Large intestine (tissue), 3 donors: ENCODE data around the gene METAP2. TPM values are rescaled to one million over a fixed set of nuclear protein-coding genes. Genes with fewer than 3 reads are reported as not detected.
"Not testable (repeated sequence)": the region's sequence is repeated elsewhere in the genome, so short reads cannot be mapped to it uniquely, and the experiment has no call there.

ENCODE experiments used
- DNase-seq, 2 donors: peaks; one replicate each; pipeline versions ENCODE4 v3.0.0 to v3.0.0-alpha.2; 2013
- H3K27ac ChIP-seq: one replicate; pipeline ENCODE4 v1.5.1; 2013; ENCODE audit warnings: low read length
- H3K27me3 ChIP-seq: 2 replicates; pipeline ENCODE4 v1.6.1; 2013; ENCODE audit warnings: low read length; ENCODE audit not compliant: control insufficient read depth, insufficient read depth
- H3K36me3 ChIP-seq: 2 replicates; pipeline ENCODE4 v1.6.1; 2013; ENCODE audit warnings: low read length; ENCODE audit not compliant: control insufficient read depth, insufficient read depth
- H3K4me1 ChIP-seq: one replicate; pipeline ENCODE4 v1.6.1; 2013; ENCODE audit warnings: low read length; ENCODE audit not compliant: control insufficient read depth, insufficient read depth
- H3K4me3 ChIP-seq: one replicate; pipeline ENCODE4 v1.5.1; 2013; ENCODE audit warnings: low read length
- H3K9me3 ChIP-seq: one replicate; pipeline ENCODE4 v1.6.1; 2013; ENCODE audit warnings: mild to moderate bottlenecking, low read depth, low read length, moderate library complexity; ENCODE audit not compliant: control insufficient read depth
- WGBS: methylation state at CpG from one replicate; pipeline ENCODE4 v1.1.5; 2013; ENCODE audit warnings: low lambda C conversion rate; ENCODE audit not compliant: insufficient coverage; 5-methylcytosine and 5-hydroxymethylcytosine counted together
- polyA plus RNA-seq: library from polyadenylated mRNA; unstranded; fragments of 120-200 nt; gene quantifications from one replicate; pipeline ENCODE4 v1.2.1, GENCODE V29; 2013

Gene METAP2
- polyA plus RNA-seq, 1 donor: 88.1 TPM

GRCh38 chr12:95460105-95460504 lies 13.8 kb upstream of the METAP2 start:
- Histone ChIP-seq H3K27me3 (no peaks in the 10 kb centered on the region), H3K27ac (no peak overlapping the region), H3K4me1 (no peaks in the 10 kb centered on the region), H3K9me3 (peaks cover 9% of the 10 kb centered on the region), H3K4me3 (no peak overlapping the region), H3K36me3 (no peaks in the 10 kb centered on the region)
- WGBS: no CpG with 5 or more reads among the region's 1 CpG
- DNase-seq: no peak

- WGBS: no CpG with 5 or more reads among the region's 1 CpG
- no peak for DNase-seq
- Histone ChIP-seq H3K27me3 (no peaks in the 10 kb centered on the region), H3K4me1 (no peaks in the 10 kb centered on the region), H3K9me3 (peaks cover 9% of the 10 kb centered on the region), H3K4me3 (no peak overlapping the region), H3K27ac (no peak overlapping the region), H3K36me3 (no peaks in the 10 kb centered on the region)
These were observed 13.1 kb upstream of the METAP2 start for GRCh38 chr12:95460896-95461295.

- H3K27ac ChIP-seq: no peak overlapping the region
- WGBS: 58% methylated on average over 4 of the region's 4 CpGs
- H3K9me3 ChIP-seq: peaks cover 9% of the 10 kb centered on the region
- DNase-seq: no peak
- no peaks in the 10 kb centered on the region for H3K27me3 ChIP-seq
- H3K36me3 ChIP-seq: no peaks in the 10 kb centered on the region
- no peaks in the 10 kb centered on the region for H3K4me1 ChIP-seq
- H3K4me3 ChIP-seq: no peak overlapping the region
These were observed 11.9 kb upstream of the METAP2 start for GRCh38 chr12:95462081-95462480.

- peaks cover 8% of the 10 kb centered on the region for H3K9me3 ChIP-seq
- no CpG with 5 or more reads among the region's 2 CpGs for WGBS
- H3K27me3 ChIP-seq: no peaks in the 10 kb centered on the region
- DNase-seq: no peak
- H3K4me1 ChIP-seq: no peaks in the 10 kb centered on the region
- H3K4me3 ChIP-seq: no peak overlapping the region
- H3K27ac ChIP-seq: no peak overlapping the region
- no peaks in the 10 kb centered on the region for H3K36me3 ChIP-seq
These were observed 11.4 kb upstream of the METAP2 start for GRCh38 chr12:95462551-95462950.

GRCh38 chr12:95463050-95463449 lies 10.9 kb upstream of the METAP2 start:
- Histone ChIP-seq H3K27ac (no peak overlapping the region), H3K4me3 (no peak overlapping the region), H3K9me3 (peaks cover 3% of the 10 kb centered on the region), H3K4me1 (no peaks in the 10 kb centered on the region), H3K27me3 (no peaks in the 10 kb centered on the region), H3K36me3 (no peaks in the 10 kb centered on the region)
- WGBS: 67% methylated on average over 2 of the region's 4 CpGs
- DNase-seq: no peak

- 100% methylated on average over 1 of the region's 4 CpGs for WGBS
- not testable (repeated sequence) for H3K36me3 ChIP-seq, H3K27me3 ChIP-seq, H3K4me3 ChIP-seq, H3K4me1 ChIP-seq, H3K27ac ChIP-seq, DNase-seq, H3K9me3 ChIP-seq
These were observed 10.2 kb upstream of the METAP2 start for GRCh38 chr12:95463776-95464175.

GRCh38 chr12:95465275-95465674 lies 8.7 kb upstream of the METAP2 start:
- H3K9me3 ChIP-seq: no peaks in the 10 kb centered on the region
- H3K36me3 ChIP-seq: no peaks in the 10 kb centered on the region
- no peak overlapping the region for H3K4me3 ChIP-seq
- H3K4me1 ChIP-seq: no peaks in the 10 kb centered on the region
- no peak overlapping the region for H3K27ac ChIP-seq
- no peaks in the 10 kb centered on the region for H3K27me3 ChIP-seq
- no CpG with 5 or more reads among the region's 2 CpGs for WGBS
- no peak for DNase-seq

- Histone ChIP-seq H3K27ac (no peak overlapping the region), H3K27me3 (no peaks in the 10 kb centered on the region), H3K9me3 (no peaks in the 10 kb centered on the region), H3K36me3 (no peaks in the 10 kb centered on the region), H3K4me3 (no peak overlapping the region), H3K4me1 (peaks cover 3% of the 10 kb centered on the region)
- WGBS: 20% methylated on average over 1 of the region's 1 CpG
- DNase-seq: no peak
These were observed 3.7 kb upstream of the METAP2 start for GRCh38 chr12:95470300-95470699.

GRCh38 chr12:95473231-95473883 lies 595 bp upstream of the METAP2 start:
- Histone ChIP-seq H3K4me3 (peak overlapping the region; percentile 98), H3K36me3 (peaks cover 22% of the 10 kb centered on the region), H3K4me1 (peaks cover 5% of the 10 kb centered on the region), H3K27me3 (no peaks in the 10 kb centered on the region), H3K27ac (peak overlapping the region; percentile 78), H3K9me3 (no peaks in the 10 kb centered on the region)
- 0% methylated on average over 1 of the region's 23 CpGs for WGBS
- DNase-seq: peak; percentile 16 to 72

GRCh38 chr12:95474660-95474958 lies 657 bp downstream of the METAP2 start:
- WGBS: no CpG with 5 or more reads among the region's 16 CpGs
- Histone ChIP-seq H3K27me3 (no peaks in the 10 kb centered on the region), H3K9me3 (no peaks in the 10 kb centered on the region), H3K36me3 (peaks cover 30% of the 10 kb centered on the region), H3K27ac (peak overlapping the region; percentile 78), H3K4me1 (peaks cover 5% of the 10 kb centered on the region), H3K4me3 (peak overlapping the region; percentile 98)
- peak in 1 of 2 donors; percentile 42 for DNase-seq

- Histone ChIP-seq H3K36me3 (peaks cover 49% of the 10 kb centered on the region), H3K4me3 (no peak overlapping the region), H3K27me3 (no peaks in the 10 kb centered on the region), H3K27ac (no peak overlapping the region), H3K9me3 (no peaks in the 10 kb centered on the region), H3K4me1 (peaks cover 2% of the 10 kb centered on the region)
- no peak for DNase-seq
- 100% methylated on average over 1 of the region's 2 CpGs for WGBS
These were observed 6.3 kb downstream of the METAP2 start for GRCh38 chr12:95480230-95480629.
